ENCODE measurements around the gene TEAD1. TPM values are rescaled to one million over a fixed set of nuclear protein-coding genes. Genes with fewer than 3 reads are reported as not detected.

Gene TEAD1
- total RNA-seq, 1 experiment from 2014 or later = 102 TPM

GRCh38 chr11:12729941-12730340, 55.7 kb downstream of the TEAD1 start:
- POLR2A ChIA-PET = interaction anchor here (0.6 kb wide), 1 partner anchor 53 kb away, joined by 3 read pairs; no protein-coding TSS in a partner anchor
- H3K27ac ChIP-seq (ENCODE audit: low read length) = no peak overlapping the region
- TF ChIP-seq POLR2AphosphoS5 (IDR thresholded peaks at IDR 0.05; ENCODE audit: low read depth, low read length) = no peak
- no peak for TF ChIP-seq SIN3A (IDR thresholded peaks at IDR 0.05; ENCODE audit: borderline replicate concordance, insufficient read depth, low read depth, low read length)
- TF ChIP-seq, protein P1, sequence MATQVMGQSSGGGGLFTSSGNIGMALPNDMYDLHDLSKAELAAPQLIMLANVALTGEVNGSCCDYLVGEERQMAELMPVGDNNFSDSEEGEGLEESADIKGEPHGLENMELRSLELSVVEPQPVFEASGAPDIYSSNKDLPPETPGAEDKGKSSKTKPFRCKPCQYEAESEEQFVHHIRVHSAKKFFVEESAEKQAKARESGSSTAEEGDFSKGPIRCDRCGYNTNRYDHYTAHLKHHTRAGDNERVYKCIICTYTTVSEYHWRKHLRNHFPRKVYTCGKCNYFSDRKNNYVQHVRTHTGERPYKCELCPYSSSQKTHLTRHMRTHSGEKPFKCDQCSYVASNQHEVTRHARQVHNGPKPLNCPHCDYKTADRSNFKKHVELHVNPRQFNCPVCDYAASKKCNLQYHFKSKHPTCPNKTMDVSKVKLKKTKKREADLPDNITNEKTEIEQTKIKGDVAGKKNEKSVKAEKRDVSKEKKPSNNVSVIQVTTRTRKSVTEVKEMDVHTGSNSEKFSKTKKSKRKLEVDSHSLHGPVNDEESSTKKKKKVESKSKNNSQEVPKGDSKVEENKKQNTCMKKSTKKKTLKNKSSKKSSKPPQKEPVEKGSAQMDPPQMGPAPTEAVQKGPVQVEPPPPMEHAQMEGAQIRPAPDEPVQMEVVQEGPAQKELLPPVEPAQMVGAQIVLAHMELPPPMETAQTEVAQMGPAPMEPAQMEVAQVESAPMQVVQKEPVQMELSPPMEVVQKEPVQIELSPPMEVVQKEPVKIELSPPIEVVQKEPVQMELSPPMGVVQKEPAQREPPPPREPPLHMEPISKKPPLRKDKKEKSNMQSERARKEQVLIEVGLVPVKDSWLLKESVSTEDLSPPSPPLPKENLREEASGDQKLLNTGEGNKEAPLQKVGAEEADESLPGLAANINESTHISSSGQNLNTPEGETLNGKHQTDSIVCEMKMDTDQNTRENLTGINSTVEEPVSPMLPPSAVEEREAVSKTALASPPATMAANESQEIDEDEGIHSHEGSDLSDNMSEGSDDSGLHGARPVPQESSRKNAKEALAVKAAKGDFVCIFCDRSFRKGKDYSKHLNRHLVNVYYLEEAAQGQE (IDR thresholded peaks at IDR 0.05; ENCODE audit: insufficient read depth in 1 of 2, low read depth in 2 of 2, low read length in 1 of 2) = no peak
- BruUV-seq (replicated peaks) = no TSS peak
- no peak overlapping the region for H3K4me3 ChIP-seq (ENCODE audit: low read depth in 2 of 2, low read length in 2 of 2)
- no peak for DNase-seq (ENCODE audit: low read depth, low spot score)
- H3K4me1 ChIP-seq (ENCODE audit: control insufficient read depth, insufficient read depth, low read length) = peaks cover 45% of the 10 kb centered on the region
- H3K36me3 ChIP-seq (ENCODE audit: control insufficient read depth, insufficient read depth, low read length) = no peaks in the 10 kb centered on the region
- in situ Hi-C loops (cut with HindIII; ENCODE audit: low pct_unique_long_range_greater_than_20kb, low sequenced_read_pairs) = no loop called here
- CTCF ChIA-PET = no interaction called here
- intact Hi-C loops (cut with micrococcal nuclease; ENCODE audit: unreplicated experiment) = no loop called here
- H3K9me3 ChIP-seq (ENCODE audit: control insufficient read depth, insufficient read depth, low read depth, low read length) = no peaks in the 10 kb centered on the region
- H3K27me3 ChIP-seq (ENCODE audit: control insufficient read depth, insufficient read depth, low read length) = no peaks in the 10 kb centered on the region
- no peak for ATAC-seq

- no peaks in the 10 kb centered on the region for H3K9me3 ChIP-seq (ENCODE audit: control insufficient read depth, insufficient read depth, low read depth, low read length)
- POLR2A ChIA-PET = no interaction called here
- CTCF ChIA-PET = no interaction called here
Observed at GRCh38 chr11:12731841-12732336, 57.7 kb downstream of the TEAD1 start.

More at GRCh38 chr11:12731841-12732336, 57.7 kb downstream of the TEAD1 start:
- peaks cover 32% of the 10 kb centered on the region for H3K4me1 ChIP-seq (ENCODE audit: control insufficient read depth, insufficient read depth, low read length)
- in situ Hi-C loops (cut with HindIII; ENCODE audit: low pct_unique_long_range_greater_than_20kb, low sequenced_read_pairs) (no loop called here), intact Hi-C loops (cut with micrococcal nuclease; ENCODE audit: unreplicated experiment) (no loop called here)
- H3K27ac ChIP-seq (ENCODE audit: low read length) = no peak overlapping the region
- no peak for DNase-seq (ENCODE audit: low read depth, low spot score)
- ATAC-seq = no peak
- H3K27me3 ChIP-seq (ENCODE audit: control insufficient read depth, insufficient read depth, low read length) = no peaks in the 10 kb centered on the region
- TF ChIP-seq, protein P1 (IDR thresholded peaks at IDR 0.05; ENCODE audit: insufficient read depth in 1 of 2, low read depth in 2 of 2, low read length in 1 of 2) = no peak
- TF ChIP-seq SIN3A (IDR thresholded peaks at IDR 0.05; ENCODE audit: borderline replicate concordance, insufficient read depth, low read depth, low read length) = no peak
- no peak for TF ChIP-seq POLR2AphosphoS5 (IDR thresholded peaks at IDR 0.05; ENCODE audit: low read depth, low read length)
- no peak for TF ChIP-seq TCF7L2 (IDR thresholded peaks at IDR 0.05; ENCODE audit: low read depth, low read length)
- no peak for TF ChIP-seq CTCF (IDR thresholded peaks at IDR 0.05)
- H3K36me3 ChIP-seq (ENCODE audit: control insufficient read depth, insufficient read depth, low read length) = no peaks in the 10 kb centered on the region; the same call in 1 of the 2 replicates
- BruUV-seq (replicated peaks) = no TSS peak
- no peak overlapping the region for H3K4me3 ChIP-seq (ENCODE audit: low read depth in 2 of 2, low read length in 2 of 2)
